ENCODE data around the gene FAM161B. TPM values are rescaled to one million over a fixed set of nuclear protein-coding genes. Genes with fewer than 3 reads are reported as not detected.
"Not testable (repeated sequence)": the region's sequence is repeated elsewhere in the genome, so short reads cannot be mapped to it uniquely, and the experiment has no call there.

Gene FAM161B
- polyA plus RNA-seq, 1 of the 3 experiments (the other 2 are of a cell fraction) = 1.4 TPM

- H4K20me1 ChIP-seq (ENCODE audit: insufficient read depth); H3K4me3 ChIP-seq (ENCODE audit: low read depth in 2 of 2, low read length in 1 of 2); H3K9me3 ChIP-seq; H3K4me2 ChIP-seq; H2AFZ ChIP-seq (ENCODE audit: low read depth); H3K27ac ChIP-seq (ENCODE audit: low read depth in 2 of 2, low read length in 1 of 2); H3K27me3 ChIP-seq (ENCODE audit: insufficient read depth); H3K36me3 ChIP-seq (replicated peaks in 1 of 2; ENCODE audit: control insufficient read depth in 1 of 2, insufficient read depth in 2 of 2, low read length in 1 of 2); H3K79me2 ChIP-seq (ENCODE audit: insufficient read depth); H3K4me1 ChIP-seq (ENCODE audit: control insufficient read depth in 1 of 2, insufficient read depth in 2 of 2, low read depth in 1 of 2, low read length in 1 of 2); DNase-seq; H3K9me2 ChIP-seq; POLR2A ChIA-PET; H3F3A ChIP-seq (replicated peaks; ENCODE audit: insufficient read depth); H3K9ac ChIP-seq: not testable (repeated sequence)
- 88% methylated on average over 7 of the region's 7 CpGs for WGBS (ENCODE audit: low lambda C conversion rate)
- CTCF ChIA-PET = interaction anchor here (0.6 to 1.1 kb wide), 3 partner anchors 10 to 335 kb away, joined by 3 read pairs; no protein-coding TSS in a partner anchor
These were observed 38.8 kb upstream of the FAM161B start for GRCh38 chr14:73988656-73989055.

DNA sequence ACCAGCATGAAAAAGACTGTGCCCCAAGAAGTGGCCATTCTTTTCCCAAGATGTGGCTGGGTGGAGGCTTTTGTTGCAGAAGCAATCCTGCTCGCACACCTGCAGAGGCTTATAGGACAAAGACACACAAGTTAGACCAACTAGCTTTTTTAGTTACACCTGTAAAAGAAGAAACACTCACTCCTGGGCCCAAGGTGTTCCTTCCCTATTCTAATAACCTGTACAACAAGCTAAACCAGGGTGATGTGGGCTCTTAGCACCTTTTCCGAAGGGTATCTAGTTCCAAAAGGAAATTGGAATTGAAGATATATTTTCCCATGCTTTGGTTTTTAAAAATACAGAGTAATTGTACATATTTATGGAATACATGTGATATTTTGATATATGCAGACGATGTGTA, 38.2 kb upstream of the FAM161B start:
- ChIA-PET POLR2A (no interaction called here), CTCF (interaction anchor here (1.0 to 1.1 kb wide), 2 partner anchors 11 to 12 kb away, joined by 3 read pairs; no protein-coding TSS in a partner anchor)
- H2AFZ ChIP-seq (ENCODE audit: low read depth) = no peak overlapping the region
- no peaks in the 10 kb centered on the region for H3K27me3 ChIP-seq (ENCODE audit: insufficient read depth)
- H3K9me3 ChIP-seq = no peaks in the 10 kb centered on the region
- H3F3A ChIP-seq (replicated peaks; ENCODE audit: insufficient read depth) = no peaks in the 10 kb centered on the region
- H3K36me3 ChIP-seq (replicated peaks in 1 of 2; ENCODE audit: control insufficient read depth in 1 of 2, insufficient read depth in 2 of 2, low read length in 1 of 2) = peaks cover 0 to 6% of the 10 kb centered on the region in 2 experiments
- H4K20me1 ChIP-seq (ENCODE audit: insufficient read depth) = no peaks in the 10 kb centered on the region
- H3K27ac ChIP-seq (ENCODE audit: low read depth in 2 of 2, low read length in 1 of 2) = no peak overlapping the region
- H3K79me2 ChIP-seq (ENCODE audit: insufficient read depth) = no peaks in the 10 kb centered on the region
- TF ChIP-seq, protein P1, sequence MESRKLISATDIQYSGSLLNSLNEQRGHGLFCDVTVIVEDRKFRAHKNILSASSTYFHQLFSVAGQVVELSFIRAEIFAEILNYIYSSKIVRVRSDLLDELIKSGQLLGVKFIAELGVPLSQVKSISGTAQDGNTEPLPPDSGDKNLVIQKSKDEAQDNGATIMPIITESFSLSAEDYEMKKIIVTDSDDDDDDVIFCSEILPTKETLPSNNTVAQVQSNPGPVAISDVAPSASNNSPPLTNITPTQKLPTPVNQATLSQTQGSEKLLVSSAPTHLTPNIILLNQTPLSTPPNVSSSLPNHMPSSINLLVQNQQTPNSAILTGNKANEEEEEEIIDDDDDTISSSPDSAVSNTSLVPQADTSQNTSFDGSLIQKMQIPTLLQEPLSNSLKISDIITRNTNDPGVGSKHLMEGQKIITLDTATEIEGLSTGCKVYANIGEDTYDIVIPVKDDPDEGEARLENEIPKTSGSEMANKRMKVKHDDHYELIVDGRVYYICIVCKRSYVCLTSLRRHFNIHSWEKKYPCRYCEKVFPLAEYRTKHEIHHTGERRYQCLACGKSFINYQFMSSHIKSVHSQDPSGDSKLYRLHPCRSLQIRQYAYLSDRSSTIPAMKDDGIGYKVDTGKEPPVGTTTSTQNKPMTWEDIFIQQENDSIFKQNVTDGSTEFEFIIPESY (IDR thresholded peaks at IDR 0.05; ENCODE audit: borderline replicate concordance, low read depth) = no peak
- TF ChIP-seq CTCF (IDR thresholded peaks at IDR 0.05) = no peak
- TF ChIP-seq, protein P2, sequence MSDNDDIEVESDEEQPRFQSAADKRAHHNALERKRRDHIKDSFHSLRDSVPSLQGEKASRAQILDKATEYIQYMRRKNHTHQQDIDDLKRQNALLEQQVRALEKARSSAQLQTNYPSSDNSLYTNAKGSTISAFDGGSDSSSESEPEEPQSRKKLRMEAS (IDR thresholded peaks at IDR 0.05; ENCODE audit: low read depth) = no peak
- TF ChIP-seq EP300 (IDR thresholded peaks at IDR 0.05; ENCODE audit: borderline replicate concordance in 1 of 2, low read depth in 1 of 2, low read length in 1 of 2) = no peak
- no peak for TF ChIP-seq SIN3A (IDR thresholded peaks at IDR 0.05; ENCODE audit: borderline replicate concordance, low read depth, low read length)
- TF ChIP-seq GABPA (IDR thresholded peaks at IDR 0.05; ENCODE audit: low read depth) = no peak
- no peak for TF ChIP-seq RCOR1 (IDR thresholded peaks at IDR 0.05; ENCODE audit: low read length)
- TF ChIP-seq NRF1 (IDR thresholded peaks at IDR 0.05; ENCODE audit: low read depth, low read length) = no peak
- no peak for TF ChIP-seq TAF1 (IDR thresholded peaks at IDR 0.05; ENCODE audit: borderline replicate concordance, low read depth, low read length)
- TF ChIP-seq, protein P3, sequence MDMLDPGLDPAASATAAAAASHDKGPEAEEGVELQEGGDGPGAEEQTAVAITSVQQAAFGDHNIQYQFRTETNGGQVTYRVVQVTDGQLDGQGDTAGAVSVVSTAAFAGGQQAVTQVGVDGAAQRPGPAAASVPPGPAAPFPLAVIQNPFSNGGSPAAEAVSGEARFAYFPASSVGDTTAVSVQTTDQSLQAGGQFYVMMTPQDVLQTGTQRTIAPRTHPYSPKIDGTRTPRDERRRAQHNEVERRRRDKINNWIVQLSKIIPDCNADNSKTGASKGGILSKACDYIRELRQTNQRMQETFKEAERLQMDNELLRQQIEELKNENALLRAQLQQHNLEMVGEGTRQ (IDR thresholded peaks at IDR 0.05; ENCODE audit: borderline replicate concordance, low read depth, low read length) = no peak
- TF ChIP-seq MXI1 (IDR thresholded peaks at IDR 0.05; ENCODE audit: low read depth, low read length) = no peak
- no peak for TF ChIP-seq FOXJ3 (CRISPR knock-in tag; IDR thresholded peaks at IDR 0.05)
- TF ChIP-seq FOXM1 (IDR thresholded peaks at IDR 0.05; ENCODE audit: low read depth) = no peak
- TF ChIP-seq EZH2phosphoT487 (IDR thresholded peaks at IDR 0.05; ENCODE audit: borderline replicate concordance, low read depth) = no peak
- no peak for TF ChIP-seq JUND (IDR thresholded peaks at IDR 0.05)
- no peak for TF ChIP-seq YY1 (IDR thresholded peaks at IDR 0.05; ENCODE audit: low read depth)
- TF ChIP-seq POLR2AphosphoS5 (IDR thresholded peaks at IDR 0.05; ENCODE audit: low read depth, low read length) = no peak
- TF ChIP-seq, protein P4, sequence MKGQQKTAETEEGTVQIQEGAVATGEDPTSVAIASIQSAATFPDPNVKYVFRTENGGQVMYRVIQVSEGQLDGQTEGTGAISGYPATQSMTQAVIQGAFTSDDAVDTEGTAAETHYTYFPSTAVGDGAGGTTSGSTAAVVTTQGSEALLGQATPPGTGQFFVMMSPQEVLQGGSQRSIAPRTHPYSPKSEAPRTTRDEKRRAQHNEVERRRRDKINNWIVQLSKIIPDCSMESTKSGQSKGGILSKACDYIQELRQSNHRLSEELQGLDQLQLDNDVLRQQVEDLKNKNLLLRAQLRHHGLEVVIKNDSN (IDR thresholded peaks at IDR 0.05; ENCODE audit: borderline replicate concordance, low read depth) = no peak
- no peaks in the 10 kb centered on the region for H3K4me1 ChIP-seq (ENCODE audit: control insufficient read depth in 1 of 2, insufficient read depth in 2 of 2, low read depth in 1 of 2, low read length in 1 of 2)
- H3K4me3 ChIP-seq (ENCODE audit: low read depth in 2 of 2, low read length in 1 of 2) = no peak overlapping the region
- no peak for DNase-seq
- no peak overlapping the region for H3K4me2 ChIP-seq
- no peak overlapping the region for H3K9ac ChIP-seq
- WGBS (ENCODE audit: low lambda C conversion rate) = 94% methylated on average over 3 of the region's 3 CpGs
- H3K9me2 ChIP-seq = no peaks in the 10 kb centered on the region

Measured in SK-N-SH (cell line).